Body of pancreas (tissue), 4 donors: ENCODE data around the gene TUT4.

Source experiments
- CTCF ChIP-seq, 7 experiments: fragments of 450-650 bp in 4 of 7; fragments of 200-600 bp in 3 of 7; sonication (generic) in 3 of 7; IDR thresholded peaks; one replicate each; pipeline ENCODE4 v1.5.1; 2016 to 2019; ENCODE audit warnings: antibody characterized with exemption in 7 of 7
- POLR2A ChIP-seq, 3 donors: fragments of 450-650 bp; IDR thresholded peaks; one replicate each; pipeline ENCODE4 v1.6.1; 2016; ENCODE audit warnings: antibody characterized with exemption in 3 of 3, mild to moderate bottlenecking in 2 of 3

GRCh38 chr1:52553362-52554266, 722 bp upstream of the TUT4 start:
- no peak for TF ChIP-seq CTCF (IDR thresholded peaks at IDR 0.05)
- TF ChIP-seq POLR2A (IDR thresholded peaks at IDR 0.05) = peak; percentile 37 to 48 (median 43)
